PC-9 (cell line): ENCODE measurements around the gene IGSF21.

Experiments used
- EZH2 ChIP-seq: fragments of 200-600 bp; sonication (generic); IDR thresholded peaks from 2 replicates; pipeline ENCODE4 v1.8.0; 2017; ENCODE audit warnings: antibody characterized with exemption, low read depth
- TF ChIP-seq, protein P1 (sequence below): fragments of 200-600 bp; sonication (generic); conservative IDR thresholded peaks from 2 replicates; pipeline ENCODE4 v1.6.1; 2017; ENCODE audit warnings: mixed run types, antibody characterized with exemption, mild to moderate bottlenecking, moderate library complexity

DNA sequence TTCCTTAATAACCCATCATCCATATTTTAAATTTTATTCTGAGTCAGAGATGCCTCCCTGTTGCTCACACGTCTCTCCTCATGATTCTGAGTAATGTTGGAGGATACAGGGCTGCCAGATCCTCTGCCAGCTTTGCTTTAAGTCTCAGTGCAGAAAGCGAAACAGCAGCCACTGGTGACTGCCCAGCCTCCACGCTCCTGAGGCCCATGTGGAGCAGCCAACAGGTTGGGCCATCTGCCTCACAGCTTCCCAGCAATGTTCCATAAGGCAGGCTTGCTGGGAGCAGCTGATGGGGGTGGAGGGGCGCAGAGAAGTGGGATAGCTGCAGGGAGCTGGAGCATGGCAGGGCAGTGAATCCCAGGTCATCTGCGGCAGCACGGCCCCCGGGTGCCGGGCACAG is 104.2 kb downstream of the IGSF21 start:
- TF ChIP-seq, protein P1, sequence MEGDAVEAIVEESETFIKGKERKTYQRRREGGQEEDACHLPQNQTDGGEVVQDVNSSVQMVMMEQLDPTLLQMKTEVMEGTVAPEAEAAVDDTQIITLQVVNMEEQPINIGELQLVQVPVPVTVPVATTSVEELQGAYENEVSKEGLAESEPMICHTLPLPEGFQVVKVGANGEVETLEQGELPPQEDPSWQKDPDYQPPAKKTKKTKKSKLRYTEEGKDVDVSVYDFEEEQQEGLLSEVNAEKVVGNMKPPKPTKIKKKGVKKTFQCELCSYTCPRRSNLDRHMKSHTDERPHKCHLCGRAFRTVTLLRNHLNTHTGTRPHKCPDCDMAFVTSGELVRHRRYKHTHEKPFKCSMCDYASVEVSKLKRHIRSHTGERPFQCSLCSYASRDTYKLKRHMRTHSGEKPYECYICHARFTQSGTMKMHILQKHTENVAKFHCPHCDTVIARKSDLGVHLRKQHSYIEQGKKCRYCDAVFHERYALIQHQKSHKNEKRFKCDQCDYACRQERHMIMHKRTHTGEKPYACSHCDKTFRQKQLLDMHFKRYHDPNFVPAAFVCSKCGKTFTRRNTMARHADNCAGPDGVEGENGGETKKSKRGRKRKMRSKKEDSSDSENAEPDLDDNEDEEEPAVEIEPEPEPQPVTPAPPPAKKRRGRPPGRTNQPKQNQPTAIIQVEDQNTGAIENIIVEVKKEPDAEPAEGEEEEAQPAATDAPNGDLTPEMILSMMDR = no peak
- no peak for TF ChIP-seq EZH2
